Activated CD8-positive, alpha-beta memory T cell treated with anti-CD3 and anti-CD28 coated beads, Interleukin-2, amount 50 U/mL, for 1 hour (primary cell): Measurements from ENCODE around the gene MDGA2.
"Not testable (repeated sequence)": the region's sequence is repeated elsewhere in the genome, so short reads cannot be mapped to it uniquely, and the experiment has no call there.

ENCODE experiments used
- DNase-seq: peaks from one replicate; pipeline ENCODE4 v3.0.0-alpha.2; 2020; ENCODE audit errors: extremely low read depth

The MDGA2 gene

GRCh38 chr14:46951103-46951502 is 724.3 kb downstream of the MDGA2 start:
- DNase-seq: no peak

GRCh38 chr14:46940611-46941010 is 734.8 kb downstream of the MDGA2 start:
- DNase-seq: no peak

GRCh38 chr14:46920542-46920941 is 754.9 kb downstream of the MDGA2 start:
- DNase-seq: no peak

GRCh38 chr14:46915539-46915938 is 759.9 kb downstream of the MDGA2 start:
- DNase-seq: not testable (repeated sequence)

- no peak for DNase-seq
These were observed 772.6 kb downstream of the MDGA2 start for GRCh38 chr14:46902837-46903236.

- no peak for DNase-seq
These were observed 780.9 kb downstream of the MDGA2 start for GRCh38 chr14:46894476-46894875.

GRCh38 chr14:46887144-46887543 is 788.3 kb downstream of the MDGA2 start:
- no peak for DNase-seq

- no peak for DNase-seq
These were observed 789.8 kb downstream of the MDGA2 start for GRCh38 chr14:46885566-46885965.

GRCh38 chr14:46861753-46862152 is 813.7 kb downstream of the MDGA2 start:
- DNase-seq: no peak

- no peak for DNase-seq
These were observed 834.3 kb downstream of the MDGA2 start for GRCh38 chr14:46840944-46841720.

GRCh38 chr14:46820291-46820690 is 855.1 kb downstream of the MDGA2 start:
- DNase-seq: no peak

GRCh38 chr14:46819117-46819516 is 856.3 kb downstream of the MDGA2 start:
- no peak for DNase-seq

GRCh38 chr14:46818147-46818546 is 857.3 kb downstream of the MDGA2 start:
- DNase-seq: no peak

GRCh38 chr14:46793144-46793543 is 882.3 kb downstream of the MDGA2 start:
- DNase-seq: no peak
